Activated CD4-positive, alpha-beta T cell treated with anti-CD3 and anti-CD28 coated beads, Interleukin-2, amount 50 U/mL, for 1 hour (primary cell): ENCODE measurements around the gene CEP170B.
"Not testable (repeated sequence)": the region's sequence is repeated elsewhere in the genome, so short reads cannot be mapped to it uniquely, and the experiment has no call there.

Experiments
- DNase-seq: peaks from one replicate; pipeline ENCODE4 v3.0.0-alpha.2; 2020

Gene CEP170B

GRCh38 chr14:104879983-104880565, 15.0 kb downstream of the CEP170B start:
- DNase-seq: no peak

- DNase-seq: no peak
Observed at GRCh38 chr14:104880584-104881210, 15.6 kb downstream of the CEP170B start.

- DNase-seq: no peak
Observed at GRCh38 chr14:104881369-104881979, 16.4 kb downstream of the CEP170B start.

GRCh38 chr14:104882325-104882973, 17.4 kb downstream of the CEP170B start:
- no peak for DNase-seq

GRCh38 chr14:104882991-104883660, 18.1 kb downstream of the CEP170B start:
- no peak for DNase-seq

GRCh38 chr14:104883681-104884361, 18.8 kb downstream of the CEP170B start:
- DNase-seq: no peak

GRCh38 chr14:104884381-104884780, 19.3 kb downstream of the CEP170B start:
- not testable (repeated sequence) for DNase-seq

- DNase-seq: no peak
Observed at GRCh38 chr14:104885031-104885972, 20.2 kb downstream of the CEP170B start.

- DNase-seq: no peak
Observed at GRCh38 chr14:104885973-104886689, 21.1 kb downstream of the CEP170B start.

GRCh38 chr14:104886690-104887622, 21.9 kb downstream of the CEP170B start:
- DNase-seq: no peak

- DNase-seq: no peak
Observed at GRCh38 chr14:104887623-104888488, 22.8 kb downstream of the CEP170B start.

GRCh38 chr14:104888489-104889374, 23.7 kb downstream of the CEP170B start:
- no peak for DNase-seq

- no peak for DNase-seq
Observed at GRCh38 chr14:104889375-104889757, 24.3 kb downstream of the CEP170B start.

- DNase-seq: not testable (repeated sequence)
Observed at GRCh38 chr14:104890292-104890691, 25.2 kb downstream of the CEP170B start.

- no peak for DNase-seq
Observed at GRCh38 chr14:104891121-104891551, 26.1 kb downstream of the CEP170B start.

- no peak for DNase-seq
Observed at GRCh38 chr14:104891664-104892530, 26.8 kb downstream of the CEP170B start.
